NCI-H2107 treated with DMSO at 0.1 percent for 48 hours (cell line): ENCODE measurements around the gene LIMD2.

Experiments used
- DNase-seq: peaks from one replicate; lab custom pipeline; 2025; ENCODE audit not compliant: unreplicated experiment; lab: John Stamatoyannopoulos, UW

The LIMD2 gene

DNA sequence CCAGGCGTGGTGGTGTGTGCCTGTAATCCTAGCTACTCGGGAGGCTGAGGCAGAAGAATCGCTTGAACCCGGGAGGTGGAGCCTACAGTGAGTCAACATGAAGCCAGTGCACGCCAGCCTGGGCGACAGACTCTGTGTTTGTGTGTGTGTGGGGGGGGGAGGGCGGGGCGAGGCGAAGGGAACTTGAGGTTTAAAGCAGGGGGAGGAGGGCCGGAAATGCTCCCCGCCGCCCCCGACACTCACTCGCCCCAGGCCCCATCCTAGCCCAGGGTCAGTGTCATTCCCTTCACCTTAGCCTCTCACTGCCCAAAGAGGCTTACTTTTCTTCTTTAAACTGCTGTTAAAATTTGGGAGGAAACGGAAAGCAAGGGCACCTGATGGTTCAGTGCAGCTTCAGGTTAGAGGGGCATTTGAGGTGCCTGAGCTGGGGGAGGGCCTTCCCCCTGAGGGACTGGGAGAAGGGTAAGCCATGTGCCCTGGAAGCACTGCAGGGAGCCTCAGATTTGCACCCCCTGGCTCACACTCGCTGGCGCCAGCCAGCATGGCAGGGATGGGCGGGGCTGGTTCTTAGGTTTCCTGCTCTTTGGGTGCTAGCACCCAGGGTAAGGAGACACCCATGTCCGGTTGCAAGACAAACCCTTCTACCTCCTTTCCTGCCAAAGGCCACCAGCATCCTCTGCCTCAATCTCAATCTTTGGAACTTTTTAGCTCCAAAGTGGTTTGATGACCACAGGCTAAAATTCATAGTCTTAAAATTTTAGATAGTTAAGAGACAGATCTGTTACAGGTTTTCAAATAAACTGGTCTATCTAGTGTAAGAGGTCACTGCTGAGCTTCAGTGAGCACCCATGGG lies 2.2 kb upstream of the LIMD2 start:
- peak; percentile 58 for DNase-seq

DNA sequence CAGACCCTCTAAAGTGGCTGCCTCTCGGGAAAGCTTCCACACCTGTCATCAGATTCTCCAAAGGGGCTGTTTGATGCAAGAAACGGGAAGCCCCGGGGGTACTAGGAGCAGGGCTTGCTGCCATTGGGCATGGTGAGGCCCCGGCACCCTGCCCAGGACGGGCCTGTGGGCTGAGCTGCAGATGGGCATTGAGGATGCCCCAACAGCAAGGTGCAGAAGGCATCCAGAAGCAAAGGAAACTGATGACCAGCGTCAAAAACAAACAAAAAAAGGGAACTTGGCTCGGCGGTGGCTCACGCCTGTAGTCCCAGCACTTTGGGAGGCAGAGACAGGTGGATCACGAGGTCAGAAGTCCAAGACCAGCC lies 1.5 kb upstream of the LIMD2 start:
- DNase-seq: no peak

GRCh38 chr17:63700528-63701455 lies 867 bp upstream of the LIMD2 start:
- no peak for DNase-seq

DNA sequence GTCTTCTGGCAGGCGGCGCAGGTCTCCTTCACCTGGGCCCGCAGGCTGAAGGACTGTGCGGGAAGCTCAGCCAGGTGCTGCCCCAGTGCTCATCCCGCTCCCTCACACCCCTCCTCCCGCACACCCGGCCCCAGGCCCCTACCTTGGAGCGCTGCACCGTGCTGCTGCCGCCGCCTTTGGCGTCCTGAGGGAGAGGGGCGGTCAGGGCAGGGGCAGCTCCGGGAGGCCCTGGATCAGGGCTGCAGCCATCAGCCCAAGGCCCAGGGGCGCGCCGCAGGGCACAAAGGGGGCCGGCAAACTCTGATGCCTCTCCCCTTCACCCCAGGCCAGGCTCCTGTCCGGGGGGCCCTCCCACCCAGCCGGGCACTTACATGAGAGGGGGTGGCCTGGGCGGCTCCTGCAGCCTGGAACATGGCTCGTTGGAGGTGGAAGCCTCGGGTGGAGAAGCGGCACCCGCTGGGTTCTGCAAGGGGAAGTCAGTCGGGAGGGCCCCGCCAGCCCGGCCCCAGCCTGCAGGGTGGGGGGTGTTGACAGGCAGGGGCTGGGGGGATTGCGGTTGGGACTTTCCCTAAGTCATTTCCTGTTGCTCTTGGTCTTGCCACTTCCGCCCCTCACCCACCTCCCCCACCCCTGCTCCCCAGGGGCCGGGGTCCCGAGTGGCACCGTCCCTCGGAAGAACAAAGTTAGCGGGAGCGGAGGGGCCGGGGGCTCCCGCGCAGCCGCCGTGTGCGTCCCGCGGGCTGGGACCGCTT lies 863 bp downstream of the LIMD2 start:
- no peak for DNase-seq

GRCh38 chr17:63698381-63698885 lies 1.5 kb downstream of the LIMD2 start:
- peak; percentile 18 for DNase-seq

- peak; percentile 10 for DNase-seq
These were observed 2.3 kb downstream of the LIMD2 start for GRCh38 chr17:63697341-63698286.

- no peak for DNase-seq
These were observed 3.5 kb downstream of the LIMD2 start for GRCh38 chr17:63696381-63696961.

DNA sequence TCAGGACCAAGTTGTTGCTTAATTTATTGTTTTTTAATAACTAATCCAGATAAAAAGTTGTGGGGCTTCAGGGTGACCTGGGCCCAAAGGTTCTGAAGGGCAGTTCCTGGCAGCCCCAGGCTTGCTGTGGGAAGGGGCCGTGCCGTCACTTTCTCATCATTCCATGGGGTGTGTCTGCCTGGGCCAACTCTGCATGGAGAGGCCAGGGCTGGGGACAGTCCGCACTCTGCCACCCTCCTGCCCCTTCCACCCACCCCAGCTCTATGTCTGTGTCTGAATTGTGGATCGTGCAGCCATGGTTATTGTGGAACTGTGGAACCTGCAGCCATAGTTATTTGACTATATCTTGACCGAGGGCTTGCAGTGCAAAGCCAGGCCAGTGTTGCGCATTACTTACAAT lies 4.0 kb downstream of the LIMD2 start:
- no peak for DNase-seq

GRCh38 chr17:63694950-63695773 lies 4.8 kb downstream of the LIMD2 start:
- no peak for DNase-seq

DNA sequence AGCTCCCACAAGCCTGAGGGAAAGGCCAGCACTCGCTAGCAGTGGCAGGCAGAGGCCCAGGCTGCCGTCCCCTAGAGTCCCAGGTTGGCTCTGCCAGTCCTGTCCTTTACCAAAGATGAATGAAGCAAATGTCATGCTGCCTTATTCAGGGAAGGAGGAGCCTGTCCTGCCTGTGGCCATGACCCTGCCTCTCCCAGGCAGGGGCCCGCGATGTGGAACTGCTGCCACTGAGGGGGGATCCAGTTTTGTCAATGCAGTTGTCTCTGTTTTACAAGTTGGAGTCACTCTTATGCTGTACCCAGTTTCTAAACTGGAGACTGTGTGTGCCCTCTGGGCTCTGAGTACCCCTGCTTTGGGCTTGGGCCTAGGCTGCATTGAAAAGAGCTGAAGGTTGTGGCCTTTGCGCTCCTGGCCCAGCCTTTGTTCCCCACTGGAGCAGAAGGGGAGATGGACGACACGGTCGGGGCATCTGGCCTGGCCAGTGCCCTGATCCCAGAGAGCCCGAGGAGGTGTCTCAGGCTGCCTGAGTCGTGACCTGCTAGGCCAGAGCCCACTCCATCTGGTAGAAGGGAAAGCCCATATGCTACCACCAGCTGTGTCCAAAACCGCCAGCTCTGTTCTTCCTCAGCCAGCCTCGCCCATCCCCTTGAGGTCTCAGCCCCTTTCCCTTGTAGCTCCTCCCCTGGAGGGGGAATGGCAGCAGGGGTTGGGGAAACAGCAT lies 5.5 kb downstream of the LIMD2 start:
- DNase-seq: no peak

DNA sequence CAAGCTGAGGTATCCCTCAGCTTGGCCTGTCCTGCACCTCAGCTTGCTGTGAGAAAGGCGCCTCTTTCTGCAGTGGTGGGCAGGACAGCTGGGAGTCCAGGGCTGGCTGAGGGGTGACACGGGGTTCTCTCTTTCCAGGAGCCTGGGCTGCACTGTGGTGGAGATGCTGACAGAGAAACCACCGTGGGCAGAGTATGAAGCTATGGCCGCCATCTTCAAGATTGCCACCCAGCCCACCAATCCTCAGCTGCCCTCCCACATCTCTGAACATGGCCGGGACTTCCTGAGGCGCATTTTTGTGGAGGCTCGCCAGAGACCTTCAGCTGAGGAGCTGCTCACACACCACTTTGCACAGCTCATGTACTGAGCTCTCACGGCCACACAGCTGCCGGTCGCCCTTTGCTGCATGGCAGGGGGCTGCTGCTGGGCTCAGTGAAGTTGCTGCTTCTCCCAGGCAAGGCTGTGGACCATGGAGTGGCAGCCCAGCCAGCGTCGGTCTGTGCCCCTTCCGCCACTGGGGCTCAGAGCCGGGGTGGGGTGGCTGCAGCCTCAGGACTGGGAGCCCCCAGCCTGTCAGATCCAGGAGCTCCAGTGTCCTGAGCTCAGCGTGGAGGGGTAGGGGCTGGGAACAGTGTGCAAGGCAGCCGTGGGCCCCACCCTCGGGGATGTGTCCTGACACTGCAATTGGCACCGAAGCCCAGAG lies 6.4 kb downstream of the LIMD2 start:
- DNase-seq: no peak

GRCh38 chr17:63692195-63692816 lies 7.6 kb downstream of the LIMD2 start:
- no peak for DNase-seq

DNA sequence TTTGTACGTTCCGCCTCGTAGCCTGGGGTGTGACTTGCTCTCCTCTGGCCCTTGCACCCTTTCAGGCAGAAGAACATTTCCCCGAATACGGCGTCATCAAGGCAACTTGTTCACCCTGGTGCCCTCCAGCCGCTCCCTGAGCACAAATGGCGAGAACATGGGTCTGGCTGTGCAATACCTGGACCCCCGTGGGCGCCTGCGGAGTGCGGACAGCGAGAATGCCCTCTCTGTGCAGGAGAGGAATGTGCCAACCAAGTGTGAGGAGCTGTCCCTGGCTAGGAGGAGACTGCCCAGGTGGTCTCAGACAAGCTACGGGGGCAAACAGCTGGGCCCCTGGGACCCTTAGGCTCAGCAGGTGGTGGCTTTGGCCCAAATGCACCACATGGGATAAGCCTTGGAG lies 10.4 kb downstream of the LIMD2 start:
- DNase-seq: no peak

- no peak for DNase-seq
These were observed 11.4 kb downstream of the LIMD2 start for GRCh38 chr17:63688396-63689020.

- DNase-seq: no peak
These were observed 13.7 kb downstream of the LIMD2 start for GRCh38 chr17:63686138-63686685.

DNA sequence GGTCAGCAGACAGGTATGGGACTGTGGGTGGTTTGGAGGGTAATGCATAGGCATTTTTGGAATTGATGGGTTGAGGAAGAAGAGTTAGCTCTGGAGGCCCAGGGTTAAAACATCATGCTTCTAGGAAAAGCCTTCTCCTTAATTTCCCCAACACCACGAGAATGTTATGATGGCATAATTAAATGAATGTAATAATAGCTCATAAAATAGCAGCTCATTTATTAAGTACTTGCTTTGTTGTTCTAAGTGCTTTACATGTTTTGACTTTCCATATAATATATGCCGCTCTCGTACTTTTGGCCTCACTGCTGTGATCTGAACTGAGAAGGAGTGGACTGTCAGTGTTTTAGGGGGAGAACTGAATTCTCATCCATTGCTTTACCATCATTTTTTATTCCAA lies 14.3 kb downstream of the LIMD2 start:
- no peak for DNase-seq
